Fibroblast of lung (primary cell): ENCODE results near the gene FARP1. TPM values are rescaled to one million over a fixed set of nuclear protein-coding genes. Genes with fewer than 3 reads are reported as not detected.

Source experiments
- DNase-seq, 2 donors: peaks; one replicate each; pipeline versions ENCODE4 v3.0.0 to v3.0.0-alpha.2; 2010; ENCODE audit warnings: low read depth in 2 of 2
- H2AFZ ChIP-seq: 2 replicates; pipeline ENCODE4 v1.5.1; 2012; ENCODE audit warnings: low read length, control low read depth, inconsistent platforms
- H3K27ac ChIP-seq: 2 replicates; pipeline ENCODE4 v1.5.1; 2011; ENCODE audit warnings: low read length, control low read depth; ENCODE audit not compliant: insufficient read depth
- H3K27me3 ChIP-seq: 2 replicates; pipeline ENCODE4 v1.5.1; 2011; ENCODE audit warnings: mild to moderate bottlenecking, low read length; ENCODE audit not compliant: control insufficient read depth, insufficient read depth
- H3K36me3 ChIP-seq: 2 replicates; pipeline ENCODE4 v1.5.1; 2011; ENCODE audit warnings: low read length; ENCODE audit not compliant: control insufficient read depth, insufficient read depth
- H3K4me1 ChIP-seq: 2 replicates; pipeline ENCODE4 v1.5.1; 2011; ENCODE audit warnings: low read length; ENCODE audit not compliant: control insufficient read depth, insufficient read depth; ENCODE audit errors: extremely low read depth
- H3K4me2 ChIP-seq: 2 replicates; pipeline ENCODE4 v1.5.1; 2011; ENCODE audit warnings: low read length, control low read depth; ENCODE audit not compliant: insufficient read depth; ENCODE audit errors: extremely low read depth
- H3K4me3 ChIP-seq, 4 experiments: fragments of 200-600 bp in 1 of 4; sonication (generic) in 1 of 4; replicated peaks in 1 of 4; 2 replicates each; pipeline ENCODE4 v1.5.1; 2011 to 2016; ENCODE audit warnings: low read length in 4 of 4, low read depth in 3 of 4, mild to moderate bottlenecking in 3 of 4, control low read depth in 2 of 4, inconsistent platforms in 1 of 4, mixed read lengths in 1 of 4; ENCODE audit not compliant: insufficient read depth in 1 of 4; ENCODE audit errors: control extremely low read depth in 1 of 4
- H3K79me2 ChIP-seq: 2 replicates; pipeline ENCODE4 v1.5.1; 2012; ENCODE audit warnings: mild to moderate bottlenecking, low read length, inconsistent platforms; ENCODE audit not compliant: control insufficient read depth, insufficient read depth
- H3K9ac ChIP-seq: 2 replicates; pipeline ENCODE4 v1.5.1; 2011; ENCODE audit warnings: mild to moderate bottlenecking, low read length, control low read depth; ENCODE audit not compliant: insufficient read depth
- H3K9me3 ChIP-seq: 2 replicates; pipeline ENCODE4 v1.5.1; 2012; ENCODE audit warnings: low read depth, low read length; ENCODE audit not compliant: control insufficient read depth, insufficient read depth
- H4K20me1 ChIP-seq: 2 replicates; pipeline ENCODE4 v1.5.1; 2011; ENCODE audit warnings: low read length; ENCODE audit not compliant: control insufficient read depth, insufficient read depth; ENCODE audit errors: extremely low read depth
- CTCF ChIP-seq, 2 donors: IDR thresholded peaks in 1 of 2; conservative IDR thresholded peaks in 1 of 2; 1 replicate in 1 of 2; 2 replicates in 1 of 2; pipeline ENCODE4 v1.5.1; 2011 to 2012; ENCODE audit warnings: low read length in 2 of 2, control low read depth in 1 of 2, inconsistent platforms in 1 of 2, low read depth in 1 of 2, mild to moderate bottlenecking in 1 of 2
- EZH2 ChIP-seq: IDR thresholded peaks from 2 replicates; pipeline ENCODE4 v1.5.1; 2012; ENCODE audit warnings: low read length, control low read depth, mild to moderate bottlenecking; ENCODE audit errors: missing control alignments
- polyA plus RNA-seq, 2 donors: library from polyadenylated mRNA; depleted of rRNA in 1 of 2; stranded (reverse) in 1 of 2; unstranded in 1 of 2; fragments of >200 nt; gene quantifications; 2 replicates each; pipeline ENCODE4 v1.2.1, GENCODE V29; 2011 to 2012; ENCODE audit warnings: missing spikeins in 1 of 2
- total RNA-seq: library from RNA; depleted of rRNA; stranded (reverse); fragments of >200 nt; gene quantifications from 2 replicates; pipeline ENCODE4 v1.2.1, GENCODE V29; 2014

FARP1 gene
- total and polyA plus RNA-seq, 2 donors (not counting 1 experiment from before 2014, with no cell fraction given), result 50.9 to 199 TPM

GRCh38 chr13:98350746-98351330, 207.9 kb downstream of the FARP1 start:
- DNase-seq, result no peak
- H3K27me3 ChIP-seq, result no peaks in the 10 kb centered on the region
- H3K36me3 ChIP-seq, result no peaks in the 10 kb centered on the region
- TF ChIP-seq EZH2 (no peak), CTCF (conservative IDR thresholded peaks at IDR 0.05 in 1 of 2, IDR thresholded peaks at IDR 0.05 in 1 of 2; ENCODE audit: low read depth in 1 of 2, low read length in 2 of 2) (no peak)
- peaks cover 2% of the 10 kb centered on the region for H3K79me2 ChIP-seq
- no peak overlapping the region for H3K27ac ChIP-seq
- H4K20me1 ChIP-seq, result no peaks in the 10 kb centered on the region
- H3K4me3 ChIP-seq, result no peak overlapping the region
- peaks cover 2% of the 10 kb centered on the region for H3K4me1 ChIP-seq
- no peak overlapping the region for H3K4me2 ChIP-seq
- H3K9me3 ChIP-seq, result no peaks in the 10 kb centered on the region
- no peak overlapping the region for H2AFZ ChIP-seq
- H3K9ac ChIP-seq, result no peak overlapping the region

DNA sequence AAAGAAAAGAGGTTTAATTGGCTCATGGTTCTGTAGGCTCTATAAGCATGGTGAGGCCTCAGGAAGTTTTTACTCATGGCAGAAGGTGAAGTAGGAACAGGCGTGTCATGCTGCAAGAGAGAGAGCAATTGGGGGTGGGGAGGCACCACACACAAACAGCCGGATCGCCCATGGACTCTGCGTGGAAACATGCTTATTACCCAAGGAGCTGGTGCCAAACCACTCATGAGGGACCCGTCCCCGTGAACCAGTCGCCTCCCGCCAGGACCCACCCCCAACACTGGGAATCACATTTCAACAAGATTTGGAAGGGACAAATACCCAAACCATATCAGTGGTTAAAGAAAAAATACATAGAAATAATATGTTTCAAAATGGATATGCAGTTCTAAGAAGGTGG, 208.7 kb downstream of the FARP1 start:
- Histone ChIP-seq H3K4me1 (peaks cover 2% of the 10 kb centered on the region), H3K27me3 (no peaks in the 10 kb centered on the region), H3K79me2 (peaks cover 2% of the 10 kb centered on the region), H3K9ac (no peak overlapping the region), H3K27ac (no peak overlapping the region), H3K4me2 (no peak overlapping the region), H3K36me3 (no peaks in the 10 kb centered on the region), H4K20me1 (no peaks in the 10 kb centered on the region), H3K4me3 (no peak overlapping the region), H2AFZ (no peak overlapping the region), H3K9me3 (no peaks in the 10 kb centered on the region)
- no peak for DNase-seq
- TF ChIP-seq CTCF (conservative IDR thresholded peaks at IDR 0.05 in 1 of 2, IDR thresholded peaks at IDR 0.05 in 1 of 2; ENCODE audit: low read depth in 1 of 2, low read length in 2 of 2) (no peak), EZH2 (no peak)

- no peak for DNase-seq
- Histone ChIP-seq H3K4me2 (no peak overlapping the region), H3K4me3 (no peak overlapping the region), H3K79me2 (peaks cover 2% of the 10 kb centered on the region), H3K4me1 (peaks cover 2% of the 10 kb centered on the region), H2AFZ (no peak overlapping the region), H3K9me3 (no peaks in the 10 kb centered on the region), H3K36me3 (no peaks in the 10 kb centered on the region), H3K27me3 (no peaks in the 10 kb centered on the region), H4K20me1 (no peaks in the 10 kb centered on the region), H3K27ac (no peak overlapping the region), H3K9ac (no peak overlapping the region)
- TF ChIP-seq CTCF (conservative IDR thresholded peaks at IDR 0.05 in 1 of 2, IDR thresholded peaks at IDR 0.05 in 1 of 2; ENCODE audit: low read depth in 1 of 2, low read length in 2 of 2), result no peak
- TF ChIP-seq EZH2, result no peak
Measured at GRCh38 chr13:98352226-98352625, 209.3 kb downstream of the FARP1 start.
